Activated gamma-delta T cell treated with anti-CD3 and anti-CD28 coated beads, Interleukin-2, amount 50 U/mL, for 16 hours (primary cell): Measurements from ENCODE around the gene TFF3.

Experiments used
- DNase-seq: peaks from one replicate; pipeline ENCODE4 v3.0.0-alpha.2; 2020; ENCODE audit warnings: low read depth

TFF3 gene

DNA sequence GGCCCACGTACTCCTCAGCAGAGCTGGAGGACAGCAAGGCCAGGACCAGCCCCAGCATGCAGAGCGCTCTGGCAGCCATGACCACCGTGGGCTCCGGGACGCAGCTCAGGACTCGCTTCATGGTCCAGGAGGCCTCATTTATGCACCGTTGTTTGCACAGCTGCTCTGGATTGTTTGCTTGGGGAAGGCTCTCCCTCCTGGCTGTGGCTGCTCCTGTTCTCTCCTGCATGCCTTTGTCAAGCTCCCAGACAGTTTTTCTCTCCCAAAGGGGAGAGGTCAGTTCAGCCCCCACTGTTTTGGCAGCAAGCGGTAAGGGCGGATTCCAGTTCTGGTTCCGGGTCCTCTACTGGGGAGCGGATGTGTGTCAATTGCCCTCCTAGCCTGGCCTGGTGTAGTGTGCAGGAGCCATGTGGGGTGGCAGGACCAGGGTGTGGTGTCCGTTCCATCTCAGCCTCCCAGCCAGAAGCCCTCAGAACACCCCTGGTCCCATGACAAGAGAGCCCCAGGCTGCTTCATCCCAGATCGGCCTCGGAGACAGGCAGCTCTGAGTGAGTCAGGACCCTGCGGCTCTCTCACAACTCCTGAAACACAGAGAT lies at the start of gene TFF3:
Gene TFF3, minus strand, starts transcription at position 114 of the 596 bp plus-strand sequence. Its CDS starts 35 bp downstream, at position 79.
- DNase-seq = no peak

DNA sequence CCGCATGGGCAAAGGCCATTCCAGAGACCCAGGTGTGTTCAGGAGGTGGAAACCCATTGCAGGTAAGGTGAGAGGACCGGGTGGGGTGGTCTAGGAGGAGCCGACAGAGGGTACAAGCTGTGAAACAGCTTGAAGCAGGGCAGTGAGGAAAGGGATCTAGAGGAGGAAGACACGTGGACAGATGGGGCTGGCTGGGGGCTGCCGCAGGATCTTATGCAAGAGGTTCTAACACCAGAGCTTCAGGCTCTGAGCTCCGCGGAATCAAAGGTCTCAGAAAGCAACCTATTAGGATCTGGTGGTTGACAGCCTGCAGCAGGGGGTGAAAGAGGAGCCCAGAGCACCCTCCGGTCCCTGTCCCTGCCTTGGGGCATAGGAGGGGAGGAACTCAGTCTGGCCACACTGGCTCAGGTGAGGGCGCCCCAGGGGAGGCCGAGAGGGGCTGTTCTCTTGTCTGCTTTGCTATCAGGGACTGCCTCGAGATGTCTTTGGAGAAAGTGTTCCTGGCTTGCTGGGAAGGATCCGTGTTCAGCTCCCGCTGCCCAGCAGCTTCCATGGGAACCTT lies 49.2 kb upstream of the TFF3 start:
- DNase-seq = no peak

DNA sequence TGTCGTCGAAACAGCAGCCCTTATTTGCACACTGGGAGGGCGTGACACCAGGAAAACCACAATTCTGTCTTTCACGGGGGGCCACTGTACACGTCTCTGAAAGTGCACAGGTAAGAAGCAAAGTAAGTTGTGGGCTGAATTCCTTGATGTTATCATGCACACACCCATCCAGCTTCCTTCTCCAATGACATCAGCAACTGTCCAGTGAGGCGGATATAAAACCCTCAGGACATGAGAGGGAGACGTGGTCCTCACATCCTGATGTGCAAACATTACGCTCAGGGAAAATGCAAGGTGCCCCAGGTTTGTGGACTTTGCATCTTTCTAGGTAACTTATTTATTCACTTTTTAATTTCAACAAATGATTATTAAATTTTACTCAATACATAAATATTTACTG lies 48.1 kb upstream of the TFF3 start:
- DNase-seq = no peak

DNA sequence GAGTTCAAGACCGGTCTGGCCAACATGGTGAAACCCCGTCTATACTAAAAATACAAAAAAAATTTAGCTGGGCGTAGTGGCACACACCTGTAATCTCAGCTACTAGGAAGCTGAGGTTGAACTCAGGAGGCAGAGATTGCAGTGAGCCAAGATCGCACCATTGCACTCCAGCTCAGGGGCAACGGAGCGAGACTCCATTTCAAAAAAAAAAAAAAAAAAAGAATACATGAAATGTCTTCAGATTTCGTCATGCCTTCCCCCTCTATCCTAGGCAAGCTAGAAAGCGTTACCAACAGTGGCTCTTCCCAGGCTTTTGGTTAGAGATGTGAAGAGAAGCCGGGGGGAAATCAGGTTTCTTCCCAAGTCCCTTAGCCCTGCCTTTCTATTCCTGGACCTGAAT lies 47.5 kb upstream of the TFF3 start:
- no peak for DNase-seq

DNA sequence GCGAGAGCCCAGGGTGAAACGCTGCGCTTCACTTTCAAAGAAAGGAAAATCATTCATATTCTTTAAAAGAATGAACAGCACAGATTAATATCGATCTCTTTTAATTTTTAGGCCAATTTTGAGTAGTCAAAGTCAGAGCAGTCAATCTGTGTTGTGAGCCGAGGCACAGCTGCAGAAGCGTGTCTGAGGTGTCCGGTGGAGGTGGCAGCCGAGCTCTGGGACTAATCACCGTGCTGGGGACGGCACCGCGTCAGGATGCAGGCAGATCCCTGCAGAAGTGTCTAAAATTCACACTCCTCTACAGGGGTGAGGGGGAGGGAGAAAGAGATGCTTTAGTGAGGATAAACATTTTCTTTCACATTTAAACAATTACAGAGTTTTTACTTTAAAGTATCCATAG lies 47.0 kb upstream of the TFF3 start:
- no peak for DNase-seq

DNA sequence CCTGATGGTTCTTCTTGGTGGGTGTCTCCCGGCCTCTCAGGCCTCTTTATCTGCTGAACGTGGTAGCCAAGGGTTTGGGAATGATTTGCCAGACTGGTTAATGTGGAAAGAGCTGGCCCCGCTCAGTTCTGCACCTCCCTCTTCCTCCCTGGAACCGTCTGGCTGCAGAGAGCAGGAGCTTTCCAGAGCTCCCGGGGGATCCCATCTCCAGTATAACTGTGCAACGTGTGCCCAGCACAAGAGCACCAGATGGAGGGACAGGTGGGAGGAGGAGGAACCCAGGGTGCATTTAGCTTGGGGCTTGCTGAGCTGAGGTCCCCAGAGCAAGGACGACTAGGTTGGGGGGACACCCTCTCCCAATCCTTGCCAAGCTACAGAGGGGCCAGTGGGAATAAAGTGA lies 46.1 kb upstream of the TFF3 start:
- no peak for DNase-seq

- no peak for DNase-seq
Observed at GRCh38 chr21:42360317-42360716, 45.1 kb upstream of the TFF3 start.

GRCh38 chr21:42358937-42359336 lies 43.7 kb upstream of the TFF3 start:
- no peak for DNase-seq

- no peak for DNase-seq
Observed at GRCh38 chr21:42358261-42358660, 43.1 kb upstream of the TFF3 start.

GRCh38 chr21:42357307-42357706 lies 42.1 kb upstream of the TFF3 start:
- DNase-seq = no peak

DNA sequence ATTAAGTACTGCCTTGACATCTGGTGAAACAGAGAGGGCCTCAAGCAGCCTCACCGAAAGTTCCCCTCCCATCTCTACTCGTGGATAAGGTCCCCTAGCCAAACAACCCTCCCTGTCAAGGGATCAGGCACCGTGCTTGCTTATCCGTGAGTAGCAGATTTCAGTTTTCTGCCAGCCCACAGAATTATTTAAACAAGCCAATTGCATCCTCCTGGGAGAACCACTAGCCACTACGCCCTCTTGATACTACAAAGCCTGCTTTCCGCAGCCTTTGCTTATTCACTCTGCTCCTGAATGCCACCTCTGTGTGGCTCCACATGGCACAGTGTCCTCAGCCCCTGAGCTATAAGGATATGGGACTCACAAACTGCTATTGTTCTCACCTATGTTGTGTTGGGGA lies 41.4 kb upstream of the TFF3 start:
- DNase-seq = no peak

- DNase-seq = no peak
Observed at GRCh38 chr21:42356046-42356445, 40.8 kb upstream of the TFF3 start.

DNA sequence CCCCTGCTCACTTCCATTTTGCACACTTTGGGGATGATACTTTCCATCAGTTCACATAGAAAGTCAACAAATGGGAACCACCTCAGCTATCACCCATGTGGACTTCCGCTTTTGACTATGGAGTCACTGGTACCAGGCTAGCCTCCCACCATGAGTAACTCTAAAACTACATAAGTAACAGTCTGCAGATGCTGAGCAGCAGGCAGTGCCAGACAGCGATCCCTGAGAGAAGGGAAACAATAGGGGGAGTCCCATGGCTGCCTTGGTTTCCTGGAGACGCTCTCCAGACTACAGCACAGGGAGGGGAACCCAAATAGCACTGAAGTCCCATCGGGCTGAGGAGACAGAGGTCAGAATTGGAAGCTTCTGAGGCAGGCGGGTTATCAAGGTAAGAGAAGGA lies 38.4 kb upstream of the TFF3 start:
- no peak for DNase-seq

GRCh38 chr21:42352441-42353095 lies 37.4 kb upstream of the TFF3 start:
- DNase-seq = no peak

DNA sequence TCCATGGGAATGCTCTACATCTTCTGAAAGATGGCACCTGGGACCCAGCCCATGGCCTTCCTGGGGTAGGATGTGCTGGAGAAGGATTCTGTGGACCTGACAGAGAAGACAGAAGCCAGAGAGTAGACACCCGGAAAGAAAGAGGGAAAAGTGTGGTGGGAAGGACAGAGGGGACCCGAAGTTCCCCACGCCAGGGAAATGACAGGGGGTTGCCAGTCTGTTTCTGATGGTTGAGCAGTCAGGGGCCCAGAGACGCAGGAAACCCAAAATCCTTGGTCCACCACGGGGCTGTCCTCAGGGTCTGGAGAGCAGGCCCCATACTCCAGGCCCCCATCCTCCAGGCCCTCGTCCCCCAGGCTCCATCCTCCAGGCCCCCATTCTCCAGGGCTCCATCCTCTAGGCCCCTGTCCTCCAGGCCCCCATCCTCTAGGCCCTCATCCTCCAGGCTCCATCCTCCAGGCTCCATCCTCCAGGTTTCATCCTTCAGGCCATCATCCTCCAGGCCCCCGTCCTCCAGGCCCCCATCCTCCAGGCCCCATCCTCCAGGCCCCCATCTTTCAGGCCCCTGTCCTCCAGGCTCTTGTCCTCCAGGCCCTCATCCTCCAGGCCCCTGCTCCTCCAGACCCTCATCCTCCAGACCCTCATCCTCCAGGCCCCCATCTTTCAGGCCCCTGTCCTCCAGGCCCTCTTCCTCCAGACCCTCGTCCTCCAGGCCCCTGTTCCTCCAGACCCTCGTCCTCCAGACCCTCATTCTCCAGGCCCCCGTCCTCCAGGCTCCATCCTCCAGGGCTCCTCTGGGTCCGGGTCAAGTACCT lies 36.6 kb upstream of the TFF3 start:
- DNase-seq = no peak

- no peak for DNase-seq
Observed at GRCh38 chr21:42350927-42351426, 35.8 kb upstream of the TFF3 start, which contains the start of gene TFF2. TFF2 (minus strand) TSS chr21:42350994; CDS start chr21:42350957, 37 bp downstream.

- DNase-seq = no peak
Observed at GRCh38 chr21:42350318-42350910, 35.2 kb upstream of the TFF3 start.

DNA sequence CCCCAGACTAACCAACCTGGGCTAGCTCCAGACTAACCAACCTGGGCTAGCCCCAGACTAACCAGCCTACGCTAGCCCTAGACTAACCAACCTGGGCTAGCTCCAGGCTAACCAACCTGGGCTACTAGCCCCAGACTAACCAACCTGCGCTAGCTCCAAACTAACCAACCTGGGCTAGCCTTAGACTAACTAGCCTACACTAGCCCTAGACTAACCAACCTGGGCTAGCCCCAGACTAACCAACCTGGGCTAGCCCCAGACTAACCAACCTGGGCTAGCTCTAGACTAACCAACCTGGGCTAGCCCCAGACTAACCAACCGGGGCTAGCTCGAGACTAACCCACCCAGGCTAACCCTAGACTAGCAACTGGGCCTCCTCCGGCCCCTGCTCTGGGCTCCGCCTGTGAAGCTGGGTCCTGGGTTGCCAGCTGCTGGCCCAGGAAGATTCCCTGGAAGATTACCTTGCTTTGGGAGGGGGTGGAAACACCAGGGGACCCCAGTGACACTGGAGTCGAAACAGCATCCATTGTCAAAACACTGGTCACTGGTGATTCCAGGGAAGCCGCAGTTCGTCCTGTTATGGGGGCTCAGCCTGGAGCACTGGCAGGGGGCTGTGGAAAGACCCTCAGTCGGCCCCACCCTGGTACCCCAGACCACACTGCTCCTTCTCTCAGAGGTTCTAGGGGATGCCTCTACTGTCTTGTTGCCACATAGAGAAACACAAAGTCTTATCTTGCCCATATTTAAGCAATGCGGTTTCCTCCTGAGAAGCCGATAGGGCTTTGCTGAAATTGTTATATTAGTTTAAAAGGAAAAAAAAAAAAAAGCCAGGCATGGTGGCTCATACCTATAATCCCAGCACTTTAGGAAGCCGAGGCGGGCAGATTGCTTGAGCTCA lies 34.5 kb upstream of the TFF3 start:
- no peak for DNase-seq

GRCh38 chr21:42348762-42349161 lies 33.6 kb upstream of the TFF3 start:
- DNase-seq = no peak

DNA sequence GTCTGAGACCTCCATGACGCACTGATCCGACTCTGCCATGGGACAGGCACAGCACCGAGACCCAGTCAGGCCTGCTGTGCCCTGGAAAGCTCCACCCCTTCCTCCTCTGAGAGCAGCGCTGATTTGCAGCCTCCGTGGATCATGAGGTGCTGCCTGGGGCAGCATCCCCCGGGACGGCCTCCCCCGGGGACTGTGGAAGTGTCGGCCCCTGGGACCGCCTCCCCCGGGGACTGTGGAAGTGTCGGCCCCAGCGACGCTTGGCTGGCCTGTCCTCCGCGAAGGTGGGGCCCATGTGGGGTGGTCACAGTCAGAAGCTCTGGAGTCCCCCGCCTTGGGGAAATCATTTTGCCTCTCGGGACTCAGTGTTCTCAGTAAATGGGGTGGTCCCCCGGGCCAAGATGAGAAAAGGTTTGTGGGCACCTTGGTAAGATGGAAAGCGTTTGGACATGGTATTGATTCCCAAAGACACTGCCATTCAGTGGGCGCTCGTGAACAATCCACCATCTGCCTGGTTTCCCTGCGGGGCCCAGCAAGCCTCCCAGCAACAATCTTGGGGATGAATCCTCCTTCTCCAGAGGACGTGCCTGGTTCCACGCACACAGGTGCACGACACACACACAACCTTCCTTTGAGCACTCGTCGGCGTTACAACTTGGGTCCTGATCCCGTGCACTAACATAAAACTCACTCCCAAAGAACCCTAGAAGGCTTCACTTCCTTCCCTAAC lies 32.6 kb upstream of the TFF3 start:
- no peak for DNase-seq
